Endothelial cell (in vitro differentiated cells): ENCODE results near the gene NLGN1. TPM values are rescaled to one million over a fixed set of nuclear protein-coding genes. Genes with fewer than 3 reads are reported as not detected.

ENCODE experiments used
- DNase-seq: peaks from one replicate; pipeline ENCODE4 v3.0.0; 2021; ENCODE audit warnings: low spot score
- H3K27ac Mint-ChIP-seq: one replicate; pipeline ENCODE4 v1.8.0; 2021; ENCODE audit warnings: mixed read lengths, inconsistent platforms; ENCODE audit not compliant: unreplicated experiment
- H3K27me3 Mint-ChIP-seq: one replicate; pipeline ENCODE4 v1.8.0; 2021; ENCODE audit warnings: mild to moderate bottlenecking, moderate library complexity, mixed read lengths, inconsistent platforms; ENCODE audit not compliant: unreplicated experiment
- H3K36me3 Mint-ChIP-seq: one replicate; pipeline ENCODE4 v1.8.0; 2021; ENCODE audit warnings: mild to moderate bottlenecking, low read depth, mixed read lengths, inconsistent platforms; ENCODE audit not compliant: unreplicated experiment
- H3K4me1 Mint-ChIP-seq: one replicate; pipeline ENCODE4 v1.8.0; 2021; ENCODE audit warnings: mild to moderate bottlenecking, mixed read lengths, inconsistent platforms; ENCODE audit not compliant: unreplicated experiment
- H3K4me3 Mint-ChIP-seq: one replicate; pipeline ENCODE4 v1.8.0; 2021; ENCODE audit warnings: mild to moderate bottlenecking, mixed read lengths, inconsistent platforms; ENCODE audit not compliant: unreplicated experiment
- H3K9me3 Mint-ChIP-seq: one replicate; pipeline ENCODE4 v1.8.0; 2021; ENCODE audit warnings: mixed read lengths, inconsistent platforms; ENCODE audit not compliant: unreplicated experiment
- total RNA-seq: library from RNA; stranded (reverse); fragmentation: NEBNext Ultra II Directional; extraction: Animal tissue kit (Norgen Biotek cat#: 25700); gene quantifications from one replicate; pipeline ENCODE4 v1.2.1, GENCODE V29; 2021; ENCODE audit not compliant: unreplicated experiment
- TF ChIP-seq, protein P1 (sequence below): fragments of 200-600 bp; sonication (generic); IDR thresholded peaks from one replicate; pipeline ENCODE4 v1.5.0; 2021; ENCODE audit warnings: antibody characterized with exemption; ENCODE audit not compliant: unreplicated experiment

NLGN1 gene
- total RNA-seq, 1 donor from 2014 or later, result 27.6 TPM

DNA sequence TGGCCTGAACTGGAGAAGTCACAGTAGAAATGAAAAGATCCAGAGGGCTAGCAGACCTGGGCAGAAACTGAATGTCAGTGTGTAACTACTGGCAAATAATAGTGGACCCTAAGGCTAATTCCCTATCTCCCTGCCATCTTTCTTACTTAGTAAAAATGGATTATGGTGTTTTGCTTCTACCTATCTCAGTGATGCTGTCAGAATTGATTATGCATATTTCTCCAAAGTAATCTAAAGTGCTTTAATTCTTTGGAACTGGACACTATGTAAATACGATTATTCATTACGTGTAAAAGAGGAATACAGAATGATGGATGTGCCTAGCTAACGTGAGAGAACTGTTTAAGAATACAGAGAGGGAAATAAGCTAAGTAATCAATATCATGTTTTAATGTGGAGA, 651.9 kb downstream of the NLGN1 start:
- Mint-ChIP-seq H3K9me3 (peaks cover under 1% of the 10 kb centered on the region), H3K27ac (no peak overlapping the region), H3K4me1 (no peaks in the 10 kb centered on the region), H3K27me3 (no peaks in the 10 kb centered on the region), H3K36me3 (peaks cover under 1% of the 10 kb centered on the region), H3K4me3 (no peak overlapping the region)
- TF ChIP-seq, protein P1, sequence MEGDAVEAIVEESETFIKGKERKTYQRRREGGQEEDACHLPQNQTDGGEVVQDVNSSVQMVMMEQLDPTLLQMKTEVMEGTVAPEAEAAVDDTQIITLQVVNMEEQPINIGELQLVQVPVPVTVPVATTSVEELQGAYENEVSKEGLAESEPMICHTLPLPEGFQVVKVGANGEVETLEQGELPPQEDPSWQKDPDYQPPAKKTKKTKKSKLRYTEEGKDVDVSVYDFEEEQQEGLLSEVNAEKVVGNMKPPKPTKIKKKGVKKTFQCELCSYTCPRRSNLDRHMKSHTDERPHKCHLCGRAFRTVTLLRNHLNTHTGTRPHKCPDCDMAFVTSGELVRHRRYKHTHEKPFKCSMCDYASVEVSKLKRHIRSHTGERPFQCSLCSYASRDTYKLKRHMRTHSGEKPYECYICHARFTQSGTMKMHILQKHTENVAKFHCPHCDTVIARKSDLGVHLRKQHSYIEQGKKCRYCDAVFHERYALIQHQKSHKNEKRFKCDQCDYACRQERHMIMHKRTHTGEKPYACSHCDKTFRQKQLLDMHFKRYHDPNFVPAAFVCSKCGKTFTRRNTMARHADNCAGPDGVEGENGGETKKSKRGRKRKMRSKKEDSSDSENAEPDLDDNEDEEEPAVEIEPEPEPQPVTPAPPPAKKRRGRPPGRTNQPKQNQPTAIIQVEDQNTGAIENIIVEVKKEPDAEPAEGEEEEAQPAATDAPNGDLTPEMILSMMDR, result no peak
- DNase-seq, result no peak

GRCh38 chr3:174051191-174051590, 653.6 kb downstream of the NLGN1 start:
- Mint-ChIP-seq H3K9me3 (no peaks in the 10 kb centered on the region), H3K4me1 (no peaks in the 10 kb centered on the region), H3K4me3 (no peak overlapping the region), H3K27ac (no peak overlapping the region), H3K27me3 (no peaks in the 10 kb centered on the region), H3K36me3 (no peaks in the 10 kb centered on the region)
- TF ChIP-seq, protein P1, result no peak
- no peak for DNase-seq

- H3K4me1 Mint-ChIP-seq, result peaks cover 2% of the 10 kb centered on the region
- no peak for DNase-seq
- no peak overlapping the region for H3K27ac Mint-ChIP-seq
- H3K36me3 Mint-ChIP-seq, result no peaks in the 10 kb centered on the region
- TF ChIP-seq, protein P1, result no peak
- no peaks in the 10 kb centered on the region for H3K27me3 Mint-ChIP-seq
- no peak overlapping the region for H3K4me3 Mint-ChIP-seq
- H3K9me3 Mint-ChIP-seq, result no peaks in the 10 kb centered on the region
These were observed 661.3 kb downstream of the NLGN1 start for GRCh38 chr3:174058804-174059203.

- no peak overlapping the region for H3K4me3 Mint-ChIP-seq
- peaks cover 2% of the 10 kb centered on the region for H3K4me1 Mint-ChIP-seq
- H3K27ac Mint-ChIP-seq, result no peak overlapping the region
- TF ChIP-seq, protein P1, result no peak
- H3K9me3 Mint-ChIP-seq, result no peaks in the 10 kb centered on the region
- H3K36me3 Mint-ChIP-seq, result no peaks in the 10 kb centered on the region
- DNase-seq, result no peak
- peaks cover 1% of the 10 kb centered on the region for H3K27me3 Mint-ChIP-seq
These were observed 662.9 kb downstream of the NLGN1 start for GRCh38 chr3:174060431-174060830.

DNA sequence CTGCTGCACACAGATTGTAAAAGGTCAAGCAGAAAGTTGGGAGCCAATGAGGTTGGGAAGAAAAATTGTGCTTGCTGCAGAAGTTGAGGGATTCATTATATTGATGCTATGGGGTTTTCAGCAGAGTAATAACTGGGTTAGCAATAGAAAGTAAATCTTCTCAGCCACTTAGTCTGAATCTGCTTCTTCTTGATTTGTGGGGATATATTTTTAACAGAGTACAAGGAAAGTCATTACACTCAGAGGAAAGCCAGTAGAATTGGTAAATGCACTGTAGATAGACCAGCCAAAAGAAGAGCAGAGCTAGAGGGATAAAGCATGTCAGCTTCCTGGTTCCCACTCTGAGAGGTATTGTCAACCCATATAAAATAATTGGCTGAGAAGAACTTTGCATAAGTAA, 663.6 kb downstream of the NLGN1 start:
- peaks cover 1% of the 10 kb centered on the region for H3K27me3 Mint-ChIP-seq

More for the DNA sequence above, 663.6 kb downstream of the NLGN1 start:
- H3K9me3 Mint-ChIP-seq, result no peaks in the 10 kb centered on the region
- TF ChIP-seq, protein P1, result no peak
- no peak overlapping the region for H3K4me3 Mint-ChIP-seq
- H3K4me1 Mint-ChIP-seq, result peaks cover 2% of the 10 kb centered on the region
- no peak overlapping the region for H3K27ac Mint-ChIP-seq
- H3K36me3 Mint-ChIP-seq, result no peaks in the 10 kb centered on the region
- DNase-seq, result no peak
